GM20431 (cell line): ENCODE results near the gene SLC35E3.
"Not testable (repeated sequence)": the region's sequence is repeated elsewhere in the genome, so short reads cannot be mapped to it uniquely, and the experiment has no call there.

Experiments
- in situ Hi-C: fragments of 300-500 bp; cut with MseI, MboI; formaldehyde crosslinking; loops from one replicate; pipeline ENCODE4 v1.15.0; 2020; ENCODE audit warnings: low sequenced_read_pairs; ENCODE audit not compliant: unreplicated experiment

The SLC35E3 gene

GRCh38 chr12:68792952-68793351 is 47.0 kb downstream of the SLC35E3 start:
- in situ Hi-C loops = no loop called here

- in situ Hi-C loops = no loop called here
Observed at GRCh38 chr12:68793436-68793835, 47.5 kb downstream of the SLC35E3 start.

GRCh38 chr12:68793975-68794652 is 48.1 kb downstream of the SLC35E3 start:
- in situ Hi-C loops = no loop called here

- in situ Hi-C loops = no loop called here
Observed at GRCh38 chr12:68794653-68795251, 48.8 kb downstream of the SLC35E3 start.

- in situ Hi-C loops = no loop called here
Observed at GRCh38 chr12:68796399-68796798, 50.4 kb downstream of the SLC35E3 start.

GRCh38 chr12:68798882-68799234 is 52.9 kb downstream of the SLC35E3 start:
- in situ Hi-C loops = no loop called here

- in situ Hi-C loops = no loop called here
Observed at GRCh38 chr12:68800294-68800693, 54.3 kb downstream of the SLC35E3 start.

GRCh38 chr12:68801124-68801523 is 55.1 kb downstream of the SLC35E3 start:
- in situ Hi-C loops = not testable (repeated sequence)

GRCh38 chr12:68802372-68802745 is 56.4 kb downstream of the SLC35E3 start:
- in situ Hi-C loops = not testable (repeated sequence)

GRCh38 chr12:68802911-68803651 is 57.1 kb downstream of the SLC35E3 start:
- in situ Hi-C loops = not testable (repeated sequence)

GRCh38 chr12:68803948-68804656 is 58.1 kb downstream of the SLC35E3 start:
- in situ Hi-C loops = no loop called here

- in situ Hi-C loops = no loop called here
Observed at GRCh38 chr12:68804657-68805591, 58.9 kb downstream of the SLC35E3 start.

- in situ Hi-C loops = no loop called here
Observed at GRCh38 chr12:68805592-68806120, 59.7 kb downstream of the SLC35E3 start.

- in situ Hi-C loops = no loop called here
Observed at GRCh38 chr12:68806488-68807237, 60.7 kb downstream of the SLC35E3 start.

GRCh38 chr12:68807274-68807575 is 61.2 kb downstream of the SLC35E3 start:
- in situ Hi-C loops = not testable (repeated sequence)

- in situ Hi-C loops = no loop called here
Observed at GRCh38 chr12:68807576-68808387, 61.8 kb downstream of the SLC35E3 start, which contains the start of gene MDM2. Gene MDM2 (plus strand): TSS chr12:68808177. CDS start chr12:68808478, 301 bp downstream.

- in situ Hi-C loops = no loop called here
Observed at GRCh38 chr12:68808388-68809189, 62.6 kb downstream of the SLC35E3 start.
